HG03095 (cell line): ENCODE data around the gene OTOF.

ENCODE experiments used
- ATAC-seq: cut with Tn5 transposase; IDR thresholded peaks from one replicate; pipeline ENCODE4 v1.9.1; 2021; ENCODE audit warnings: moderate library complexity; ENCODE audit not compliant: unreplicated experiment

OTOF gene

DNA sequence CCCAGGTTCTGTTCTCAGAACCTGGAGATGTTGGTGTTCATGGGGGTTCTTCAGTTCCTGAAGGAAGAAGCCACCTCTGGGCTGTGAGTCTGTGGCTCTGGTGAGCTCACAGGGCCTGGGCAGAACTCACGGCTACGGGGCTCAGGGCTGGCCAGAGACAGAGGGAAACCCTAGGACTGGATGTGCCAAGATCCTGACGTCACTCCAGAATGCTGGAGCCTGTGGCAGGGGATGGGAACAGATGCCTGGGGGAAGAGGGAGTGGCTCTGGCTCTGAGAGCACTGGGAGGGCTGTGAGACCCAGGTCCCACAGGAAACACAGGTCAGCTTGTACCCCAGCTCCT, at the start of gene OTOF:
TSS of gene OTOF (minus strand) at position 214 of the 343 bp plus-strand sequence.
- ATAC-seq: no peak

DNA sequence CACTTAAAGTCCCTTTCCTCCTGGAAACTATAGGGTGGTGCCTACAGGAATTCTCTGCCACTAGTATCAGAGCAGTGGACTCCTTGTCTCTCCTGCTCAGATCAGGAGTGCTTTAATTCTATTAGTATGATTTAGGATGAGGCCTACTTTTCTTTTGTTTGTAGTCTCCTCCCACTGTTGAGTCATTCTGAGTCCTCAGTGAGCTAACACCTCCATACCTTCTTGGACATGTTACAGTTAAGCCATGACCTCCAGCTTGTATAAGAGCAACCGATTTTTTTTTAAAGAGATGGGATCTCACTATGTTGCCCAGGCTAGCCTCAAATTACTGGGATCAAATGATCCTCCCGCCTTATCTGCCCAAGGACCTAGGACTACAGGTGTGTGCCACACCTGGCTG, 48.7 kb upstream of the OTOF start:
- ATAC-seq: no peak

DNA sequence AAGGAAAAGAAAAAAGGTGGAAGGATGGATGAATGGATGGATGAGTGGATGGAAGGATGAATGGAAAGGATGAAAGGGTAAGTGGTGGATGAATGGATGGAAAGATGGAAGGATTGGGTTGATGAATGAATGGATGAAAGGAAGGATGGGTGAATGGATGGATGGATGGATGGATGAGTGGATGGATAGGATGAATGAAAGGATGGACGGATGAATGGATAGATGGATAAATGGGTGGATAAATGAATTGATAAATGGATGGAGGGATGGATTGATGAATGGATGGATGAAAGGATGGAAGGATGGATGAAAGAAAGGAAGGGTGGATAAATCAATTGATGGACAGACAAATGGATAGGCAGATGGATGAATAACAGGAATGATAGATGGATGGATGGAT, 48.2 kb upstream of the OTOF start:
- ATAC-seq: no peak

DNA sequence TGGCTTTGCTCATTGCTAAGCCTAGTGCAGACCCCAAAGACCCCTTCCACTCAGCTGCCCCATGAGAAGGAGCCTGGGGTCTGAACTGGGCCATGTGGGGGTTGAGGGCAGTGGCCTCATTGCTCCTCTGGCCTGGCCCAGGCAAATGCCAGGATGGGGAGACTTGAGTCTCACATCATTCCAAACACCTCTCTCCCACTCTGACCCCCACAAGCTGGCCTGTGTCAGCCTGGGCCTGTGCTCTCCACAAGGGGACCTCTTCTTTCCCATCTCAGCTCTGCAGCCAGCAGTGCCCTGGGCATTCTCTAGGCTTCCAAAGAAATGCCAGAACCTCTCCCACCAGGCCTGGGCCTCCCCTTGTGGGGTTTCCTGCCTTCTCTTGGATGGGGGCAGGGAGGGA, 45.8 kb upstream of the OTOF start:
- no peak for ATAC-seq

DNA sequence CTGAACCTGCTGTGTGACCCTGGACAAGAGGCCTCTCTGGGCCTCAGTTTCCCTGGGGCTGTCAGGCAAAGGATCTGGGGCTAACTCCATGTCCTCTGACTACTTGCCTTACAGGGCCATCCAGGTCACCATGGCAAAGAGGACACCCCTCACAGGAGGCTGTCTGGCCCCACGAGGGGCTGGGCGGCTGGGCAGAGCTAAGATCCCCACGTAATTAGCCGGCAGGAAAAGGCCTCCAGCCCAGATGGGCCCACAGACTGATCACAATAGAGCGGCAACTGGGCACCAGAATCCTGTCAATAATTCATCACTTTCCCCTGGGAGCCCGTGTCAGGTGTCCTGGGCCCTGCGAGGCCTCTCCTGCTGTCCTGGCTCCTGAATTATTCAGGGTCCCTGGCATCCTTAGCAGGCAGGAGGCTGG, 44.8 kb upstream of the OTOF start:
- ATAC-seq: no peak

GRCh38 chr2:26522325-26522724, 44.4 kb upstream of the OTOF start:
- ATAC-seq: no peak

DNA sequence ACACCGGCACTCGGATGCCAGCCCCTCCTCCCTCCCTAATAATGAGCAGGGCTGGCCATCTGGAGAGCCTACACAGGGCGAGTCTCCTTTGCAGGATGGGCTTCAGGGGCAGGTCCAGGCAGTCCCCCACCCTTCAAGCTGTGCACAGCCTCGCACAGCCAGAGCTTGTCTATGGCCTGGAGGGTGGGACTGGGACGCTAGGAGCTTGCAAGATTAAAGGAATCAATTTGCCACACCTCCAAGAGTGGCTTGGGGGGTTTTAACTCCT, 43.9 kb upstream of the OTOF start:
- no peak for ATAC-seq

DNA sequence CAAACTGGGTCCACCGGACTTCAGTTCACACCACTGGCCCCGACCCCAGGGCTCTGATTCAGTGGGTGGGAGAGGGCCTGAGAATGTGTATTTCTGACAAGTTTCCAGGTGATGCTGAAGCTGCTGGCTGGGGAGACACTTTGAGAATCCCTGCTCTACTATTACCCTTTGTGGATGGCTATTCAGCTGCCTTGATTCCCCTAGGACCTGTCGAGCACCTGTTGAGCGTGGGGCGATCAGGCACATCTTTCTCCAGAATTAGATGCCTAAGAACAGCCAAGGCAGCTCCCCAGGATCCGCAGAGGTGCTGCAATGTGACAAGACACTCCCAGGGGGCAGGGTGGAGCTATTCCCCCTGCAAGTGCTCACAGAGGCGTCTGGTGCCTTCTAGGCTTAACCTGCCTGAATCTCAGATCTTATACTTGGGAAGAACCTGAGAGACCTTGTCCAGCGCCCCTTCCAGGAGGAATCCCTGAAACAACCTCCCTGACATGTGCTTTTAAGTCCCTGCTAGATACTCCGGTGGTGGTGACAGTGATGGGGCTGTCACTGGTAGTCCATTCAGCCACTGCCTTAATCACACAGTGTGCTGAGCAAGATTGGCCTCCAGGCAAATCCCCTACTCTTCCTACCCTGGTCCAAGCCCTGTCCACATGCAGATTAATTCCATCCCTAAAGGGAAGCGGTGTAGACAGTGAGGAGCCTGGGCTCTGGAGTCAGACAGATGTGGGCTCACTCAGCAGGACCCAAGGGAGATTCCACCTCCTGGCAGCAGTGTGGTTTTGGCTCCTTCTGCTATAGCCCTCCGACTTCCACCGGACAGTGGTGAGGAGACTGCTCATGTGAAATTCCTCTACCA, 43.4 kb upstream of the OTOF start:
- no peak for ATAC-seq

GRCh38 chr2:26520148-26520449, 42.2 kb upstream of the OTOF start:
- no peak for ATAC-seq

GRCh38 chr2:26519396-26520147, 41.6 kb upstream of the OTOF start:
- ATAC-seq: no peak

DNA sequence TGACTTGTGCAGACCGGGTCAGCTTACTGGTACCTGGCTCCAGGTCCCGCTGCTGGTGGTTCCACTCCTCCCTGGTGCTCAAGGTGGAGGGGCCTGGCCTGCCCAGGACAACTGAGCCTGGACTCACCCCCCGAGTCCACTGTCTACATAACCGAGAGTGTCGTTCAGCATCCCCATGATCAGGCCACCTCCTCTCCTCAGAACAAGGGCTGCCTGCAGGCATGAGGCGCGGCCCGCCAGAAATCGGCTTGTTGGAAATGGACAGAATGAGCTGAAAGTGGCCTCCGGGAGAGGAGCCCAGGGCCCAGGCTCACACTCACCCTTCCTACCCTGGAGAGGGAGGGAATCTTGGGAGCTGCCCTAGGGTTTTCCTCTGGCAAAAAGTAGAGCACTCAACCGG, 38.9 kb upstream of the OTOF start:
- no peak for ATAC-seq

- ATAC-seq: no peak
These were observed 38.3 kb upstream of the OTOF start for GRCh38 chr2:26516246-26516645.

DNA sequence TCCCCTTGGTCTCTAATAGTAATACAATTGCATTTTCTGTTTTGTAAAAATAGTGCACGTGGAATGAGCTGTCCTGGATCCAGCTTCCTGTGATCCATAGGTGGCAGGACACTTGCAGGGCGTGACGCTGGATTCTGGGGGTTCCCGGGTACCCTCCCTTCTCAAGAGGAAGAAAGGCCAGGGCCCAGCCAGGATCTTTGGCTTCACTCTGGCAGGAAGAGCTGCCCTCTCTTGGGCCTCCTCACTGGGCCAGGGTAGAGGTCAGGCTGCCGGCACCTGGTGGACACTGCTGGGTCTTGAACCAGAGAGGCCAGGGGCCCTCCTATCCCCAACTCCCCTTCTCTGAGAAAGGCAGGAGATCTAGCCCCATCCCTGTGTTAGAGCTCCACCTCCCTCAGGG, 37.8 kb upstream of the OTOF start:
- no peak for ATAC-seq

- no peak for ATAC-seq
These were observed 36.1 kb upstream of the OTOF start for GRCh38 chr2:26514045-26514444.

- ATAC-seq: no peak
These were observed 35.3 kb upstream of the OTOF start for GRCh38 chr2:26513261-26513660.

DNA sequence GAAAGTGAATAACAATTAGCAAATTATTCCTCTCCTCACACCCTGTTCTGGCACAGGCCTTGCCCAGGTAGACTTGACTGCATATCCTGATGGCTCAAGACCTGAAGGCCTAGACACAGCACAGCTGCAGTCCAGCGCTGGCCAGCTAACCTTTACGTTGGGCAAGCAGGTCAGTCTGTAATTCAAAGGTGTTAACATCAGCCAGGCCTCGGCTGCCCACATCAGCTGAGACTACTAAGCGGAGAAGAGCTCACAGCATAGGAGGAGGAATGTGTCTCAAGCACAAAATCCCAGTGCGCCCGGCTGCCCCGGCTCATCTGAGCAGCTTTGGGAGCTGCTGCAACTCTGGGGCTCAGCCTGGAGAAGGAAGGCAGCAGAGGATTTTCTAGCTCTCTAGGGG, 33.5 kb upstream of the OTOF start:
- ATAC-seq: no peak

DNA sequence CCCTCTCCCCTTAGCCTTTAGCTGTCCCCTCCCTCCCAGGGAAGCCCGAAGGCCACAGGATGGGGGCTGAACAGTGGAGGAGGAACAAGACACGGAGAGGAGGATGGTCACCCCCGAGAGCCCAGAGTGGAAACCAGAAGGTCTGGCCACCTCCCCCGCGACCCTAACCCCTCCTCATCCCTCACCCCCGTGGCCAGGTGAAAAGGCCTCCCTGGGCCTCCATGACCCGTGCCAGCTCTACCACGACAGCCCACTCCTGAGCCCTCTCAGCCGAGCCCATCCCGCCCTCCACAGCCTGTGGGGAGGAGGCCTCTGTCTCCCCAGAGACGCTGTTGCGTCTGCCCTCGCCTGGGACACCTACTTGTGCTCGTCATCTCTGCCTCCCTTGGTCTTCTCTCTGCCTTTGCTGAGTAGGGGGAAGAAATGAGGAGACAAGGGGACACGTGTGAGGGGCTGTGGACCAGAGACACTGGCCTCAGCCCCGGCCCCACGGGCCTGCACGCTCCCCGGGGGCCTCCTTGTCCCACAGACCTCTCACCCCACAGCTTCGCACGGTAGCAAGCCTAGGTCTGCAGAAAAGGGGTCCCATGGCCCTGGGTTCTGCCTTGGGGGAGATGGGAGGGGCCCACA, 32.5 kb upstream of the OTOF start:
- no peak for ATAC-seq

DNA sequence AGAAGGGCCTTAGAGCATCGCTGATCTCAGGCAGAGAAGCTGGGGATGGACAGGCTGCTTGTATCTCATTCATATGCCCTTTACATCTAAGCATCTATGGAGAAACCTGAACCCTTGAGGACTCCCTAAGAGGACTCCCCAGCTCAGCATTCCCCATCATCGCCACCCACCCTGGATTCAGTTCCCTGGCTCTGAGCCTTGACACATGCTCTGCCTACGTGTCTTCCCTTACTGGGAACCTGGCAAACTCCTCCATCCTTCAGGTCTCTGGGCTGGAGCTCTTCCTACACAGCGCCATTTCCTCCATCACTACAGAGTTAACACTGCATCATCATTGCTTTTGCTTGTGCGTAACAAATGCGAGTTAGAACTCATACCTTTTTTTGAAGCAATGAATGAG, 31.2 kb upstream of the OTOF start:
- no peak for ATAC-seq

DNA sequence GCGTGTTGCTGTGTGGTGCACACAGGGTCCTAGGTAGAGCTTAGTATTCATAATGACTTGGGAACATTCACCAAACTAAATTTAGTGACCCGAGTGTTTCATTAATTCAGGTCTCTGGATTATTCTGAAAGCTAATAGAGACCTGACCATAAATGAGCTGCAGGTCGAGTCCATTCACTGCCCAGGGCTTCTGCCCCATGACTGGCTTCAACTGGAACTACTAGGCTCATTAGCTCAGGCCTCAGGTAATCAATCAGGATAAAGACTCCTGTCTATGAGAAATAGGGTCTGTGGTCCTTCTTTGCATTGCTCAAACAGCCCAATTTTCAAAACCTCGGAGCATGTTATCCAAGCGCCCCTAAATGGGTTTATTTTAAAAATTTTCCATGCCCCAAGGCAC, 30.0 kb upstream of the OTOF start:
- ATAC-seq: no peak

- ATAC-seq: no peak
These were observed 29.2 kb upstream of the OTOF start for GRCh38 chr2:26507088-26507487.

GRCh38 chr2:26506279-26506678, 28.4 kb upstream of the OTOF start:
- no peak for ATAC-seq

GRCh38 chr2:26504002-26504401, 26.1 kb upstream of the OTOF start:
- ATAC-seq: no peak
